Fibroblast of lung (primary cell): ENCODE data around the gene VAV1. TPM values are rescaled to one million over a fixed set of nuclear protein-coding genes. Genes with fewer than 3 reads are reported as not detected.

ENCODE experiments used
- DNase-seq, 2 donors: peaks; one replicate each; pipeline versions ENCODE4 v3.0.0 to v3.0.0-alpha.2; 2010; ENCODE audit warnings: low read depth in 2 of 2
- H2AFZ ChIP-seq: 2 replicates; pipeline ENCODE4 v1.5.1; 2012; ENCODE audit warnings: low read length, control low read depth, inconsistent platforms
- H3K27ac ChIP-seq: 2 replicates; pipeline ENCODE4 v1.5.1; 2011; ENCODE audit warnings: low read length, control low read depth; ENCODE audit not compliant: insufficient read depth
- H3K27me3 ChIP-seq: 2 replicates; pipeline ENCODE4 v1.5.1; 2011; ENCODE audit warnings: mild to moderate bottlenecking, low read length; ENCODE audit not compliant: control insufficient read depth, insufficient read depth
- H3K36me3 ChIP-seq: 2 replicates; pipeline ENCODE4 v1.5.1; 2011; ENCODE audit warnings: low read length; ENCODE audit not compliant: control insufficient read depth, insufficient read depth
- H3K4me1 ChIP-seq: 2 replicates; pipeline ENCODE4 v1.5.1; 2011; ENCODE audit warnings: low read length; ENCODE audit not compliant: control insufficient read depth, insufficient read depth; ENCODE audit errors: extremely low read depth
- H3K4me2 ChIP-seq: 2 replicates; pipeline ENCODE4 v1.5.1; 2011; ENCODE audit warnings: low read length, control low read depth; ENCODE audit not compliant: insufficient read depth; ENCODE audit errors: extremely low read depth
- H3K4me3 ChIP-seq, 4 experiments: fragments of 200-600 bp in 1 of 4; sonication (generic) in 1 of 4; replicated peaks in 1 of 4; 2 replicates each; pipeline ENCODE4 v1.5.1; 2011 to 2016; ENCODE audit warnings: low read length in 4 of 4, low read depth in 3 of 4, mild to moderate bottlenecking in 3 of 4, control low read depth in 2 of 4, inconsistent platforms in 1 of 4, mixed read lengths in 1 of 4; ENCODE audit not compliant: insufficient read depth in 1 of 4; ENCODE audit errors: control extremely low read depth in 1 of 4
- H3K79me2 ChIP-seq: 2 replicates; pipeline ENCODE4 v1.5.1; 2012; ENCODE audit warnings: mild to moderate bottlenecking, low read length, inconsistent platforms; ENCODE audit not compliant: control insufficient read depth, insufficient read depth
- H3K9ac ChIP-seq: 2 replicates; pipeline ENCODE4 v1.5.1; 2011; ENCODE audit warnings: mild to moderate bottlenecking, low read length, control low read depth; ENCODE audit not compliant: insufficient read depth
- H3K9me3 ChIP-seq: 2 replicates; pipeline ENCODE4 v1.5.1; 2012; ENCODE audit warnings: low read depth, low read length; ENCODE audit not compliant: control insufficient read depth, insufficient read depth
- H4K20me1 ChIP-seq: 2 replicates; pipeline ENCODE4 v1.5.1; 2011; ENCODE audit warnings: low read length; ENCODE audit not compliant: control insufficient read depth, insufficient read depth; ENCODE audit errors: extremely low read depth
- EZH2 ChIP-seq: IDR thresholded peaks from 2 replicates; pipeline ENCODE4 v1.5.1; 2012; ENCODE audit warnings: low read length, control low read depth, mild to moderate bottlenecking; ENCODE audit errors: missing control alignments
- polyA plus RNA-seq, 2 donors: library from polyadenylated mRNA; depleted of rRNA in 1 of 2; stranded (reverse) in 1 of 2; unstranded in 1 of 2; fragments of >200 nt; gene quantifications; 2 replicates each; pipeline ENCODE4 v1.2.1, GENCODE V29; 2011 to 2012; ENCODE audit warnings: missing spikeins in 1 of 2
- total RNA-seq: library from RNA; depleted of rRNA; stranded (reverse); fragments of >200 nt; gene quantifications from 2 replicates; pipeline ENCODE4 v1.2.1, GENCODE V29; 2014
- TF ChIP-seq, protein P1 (sequence below), 2 donors: IDR thresholded peaks in 1 of 2; conservative IDR thresholded peaks in 1 of 2; 1 replicate in 1 of 2; 2 replicates in 1 of 2; pipeline ENCODE4 v1.5.1; 2011 to 2012; ENCODE audit warnings: low read length in 2 of 2, control low read depth in 1 of 2, inconsistent platforms in 1 of 2, low read depth in 1 of 2, mild to moderate bottlenecking in 1 of 2

The VAV1 gene
- total and polyA plus RNA-seq, 2 donors (not counting 1 experiment from before 2014, with no cell fraction given): not detected

DNA sequence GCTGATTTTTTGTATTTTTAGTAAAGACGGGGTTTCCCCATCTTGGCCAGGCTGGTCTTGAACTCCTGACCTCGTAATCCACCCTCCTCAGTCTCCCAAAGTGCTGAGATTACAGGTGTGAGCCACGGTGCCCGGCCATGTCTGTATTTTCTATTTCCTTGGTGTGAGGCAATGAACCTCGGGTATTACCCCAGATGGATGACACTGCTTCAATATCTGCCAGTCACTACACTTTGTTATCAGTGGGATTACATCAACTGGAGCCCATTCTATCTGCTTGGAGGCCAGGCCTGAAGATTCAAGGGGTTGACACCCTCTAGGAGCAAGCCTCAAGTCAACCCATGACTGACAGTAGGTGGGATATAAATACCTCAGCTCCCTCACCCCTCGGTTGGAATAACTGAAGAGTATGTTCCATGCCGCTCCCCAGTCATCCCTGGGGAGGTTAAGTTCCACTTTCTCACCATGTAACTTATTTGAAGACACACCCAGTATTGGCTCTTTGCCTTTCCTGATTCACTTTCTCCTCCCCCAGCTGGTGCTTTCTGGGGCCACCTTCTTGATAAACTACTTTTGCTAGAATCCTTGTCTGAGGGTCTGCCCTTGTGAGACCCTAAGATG lies 113.9 kb downstream of the VAV1 start:
- no peak for DNase-seq
- no peaks in the 10 kb centered on the region for H3K36me3 ChIP-seq
- TF ChIP-seq EZH2: no peak
- TF ChIP-seq, protein P1, sequence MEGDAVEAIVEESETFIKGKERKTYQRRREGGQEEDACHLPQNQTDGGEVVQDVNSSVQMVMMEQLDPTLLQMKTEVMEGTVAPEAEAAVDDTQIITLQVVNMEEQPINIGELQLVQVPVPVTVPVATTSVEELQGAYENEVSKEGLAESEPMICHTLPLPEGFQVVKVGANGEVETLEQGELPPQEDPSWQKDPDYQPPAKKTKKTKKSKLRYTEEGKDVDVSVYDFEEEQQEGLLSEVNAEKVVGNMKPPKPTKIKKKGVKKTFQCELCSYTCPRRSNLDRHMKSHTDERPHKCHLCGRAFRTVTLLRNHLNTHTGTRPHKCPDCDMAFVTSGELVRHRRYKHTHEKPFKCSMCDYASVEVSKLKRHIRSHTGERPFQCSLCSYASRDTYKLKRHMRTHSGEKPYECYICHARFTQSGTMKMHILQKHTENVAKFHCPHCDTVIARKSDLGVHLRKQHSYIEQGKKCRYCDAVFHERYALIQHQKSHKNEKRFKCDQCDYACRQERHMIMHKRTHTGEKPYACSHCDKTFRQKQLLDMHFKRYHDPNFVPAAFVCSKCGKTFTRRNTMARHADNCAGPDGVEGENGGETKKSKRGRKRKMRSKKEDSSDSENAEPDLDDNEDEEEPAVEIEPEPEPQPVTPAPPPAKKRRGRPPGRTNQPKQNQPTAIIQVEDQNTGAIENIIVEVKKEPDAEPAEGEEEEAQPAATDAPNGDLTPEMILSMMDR (conservative IDR thresholded peaks at IDR 0.05 in 1 of 2, IDR thresholded peaks at IDR 0.05 in 1 of 2; ENCODE audit: low read depth in 1 of 2, low read length in 2 of 2): no peak
- no peaks in the 10 kb centered on the region for H3K27me3 ChIP-seq
- no peaks in the 10 kb centered on the region for H3K9me3 ChIP-seq
- no peak overlapping the region for H3K4me2 ChIP-seq
- no peaks in the 10 kb centered on the region for H4K20me1 ChIP-seq
- no peak overlapping the region for H2AFZ ChIP-seq
- no peak overlapping the region for H3K4me3 ChIP-seq
- H3K27ac ChIP-seq: no peak overlapping the region
- no peaks in the 10 kb centered on the region for H3K79me2 ChIP-seq
- H3K9ac ChIP-seq: no peak overlapping the region
- no peaks in the 10 kb centered on the region for H3K4me1 ChIP-seq

DNA sequence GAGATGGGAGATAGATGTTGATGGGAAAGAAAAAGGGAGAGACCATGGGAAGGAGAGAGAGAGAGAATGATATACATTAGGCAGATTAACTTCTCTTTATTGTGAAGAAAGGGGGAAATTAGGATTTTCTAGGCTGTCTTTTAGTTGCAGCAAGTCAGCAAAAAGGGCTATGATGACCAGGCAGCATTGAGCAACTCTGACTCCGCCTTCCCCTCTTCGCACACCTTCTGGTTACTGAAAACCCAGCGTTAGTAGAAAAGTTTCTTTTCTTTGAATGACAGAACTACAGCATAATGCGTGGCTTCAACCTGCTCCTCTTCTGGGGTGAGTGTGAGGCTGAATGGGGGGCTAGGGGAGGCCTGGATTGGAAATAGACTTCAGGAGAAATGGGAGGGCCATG lies 114.8 kb downstream of the VAV1 start, which contains the start of gene ADGRE1:
Gene ADGRE1, plus strand, starts transcription at position 264 of the 400 bp plus-strand sequence. Its CDS starts 30 bp downstream, at position 294.
- Histone ChIP-seq H3K4me1 (no peaks in the 10 kb centered on the region), H3K27me3 (no peaks in the 10 kb centered on the region), H3K4me2 (no peak within 1 kb of the TSS), H3K4me3 (no peak within 1 kb of the TSS), H3K36me3 (no peaks in the 10 kb centered on the region), H3K27ac (no peak within 1 kb of the TSS), H3K9ac (no peak within 1 kb of the TSS), H4K20me1 (no peaks in the 10 kb centered on the region), H3K79me2 (no peaks in the 10 kb centered on the region), H3K9me3 (no peaks in the 10 kb centered on the region), H2AFZ (no peak within 1 kb of the TSS)
- TF ChIP-seq, protein P1 (conservative IDR thresholded peaks at IDR 0.05 in 1 of 2, IDR thresholded peaks at IDR 0.05 in 1 of 2; ENCODE audit: low read depth in 1 of 2, low read length in 2 of 2): no peak
- no peak for TF ChIP-seq EZH2
- no peak for DNase-seq

DNA sequence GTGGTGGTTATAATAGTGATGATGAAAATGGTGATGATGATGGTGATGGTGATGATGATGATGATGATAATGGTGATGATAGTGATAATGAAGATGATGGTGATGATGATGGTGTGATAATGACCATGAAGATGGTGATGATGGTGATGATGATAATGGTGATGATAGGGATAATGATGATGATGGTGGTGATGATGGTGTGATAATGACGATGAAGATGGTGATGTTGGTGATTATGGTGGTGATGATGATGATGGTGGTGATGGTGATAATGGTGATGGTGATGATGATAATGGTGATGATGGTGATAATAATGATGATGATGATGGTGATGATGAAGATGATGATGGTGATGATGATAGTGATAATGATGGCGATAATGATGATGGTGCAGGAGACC lies 116.5 kb downstream of the VAV1 start:
- Histone ChIP-seq H3K36me3 (no peaks in the 10 kb centered on the region), H3K4me1 (no peaks in the 10 kb centered on the region), H3K9ac (no peak overlapping the region), H3K9me3 (no peaks in the 10 kb centered on the region), H3K27me3 (no peaks in the 10 kb centered on the region), H3K4me2 (no peak overlapping the region), H3K79me2 (no peaks in the 10 kb centered on the region), H4K20me1 (no peaks in the 10 kb centered on the region), H3K4me3 (no peak overlapping the region), H2AFZ (no peak overlapping the region), H3K27ac (no peak overlapping the region)
- no peak for DNase-seq
- no peak for TF ChIP-seq EZH2
- TF ChIP-seq, protein P1 (conservative IDR thresholded peaks at IDR 0.05 in 1 of 2, IDR thresholded peaks at IDR 0.05 in 1 of 2; ENCODE audit: low read depth in 1 of 2, low read length in 2 of 2): no peak
